SU-DHL-6 (cell line): ENCODE data around the gene CHFR.
"Not testable (repeated sequence)": the region's sequence is repeated elsewhere in the genome, so short reads cannot be mapped to it uniquely, and the experiment has no call there.

ENCODE experiments used
- H2AFZ ChIP-seq: fragments of 200-600 bp; sonication (generic); 2 replicates; pipeline ENCODE4 v1.6.1; 2014; ENCODE audit warnings: low read depth, mild to moderate bottlenecking, moderate library complexity, mixed read lengths, antibody characterized with exemption, low read length; ENCODE audit not compliant: severe bottlenecking
- H3F3A ChIP-seq: fragments of 200-600 bp; shearing (Covaris generic); 2 replicates; pipeline ENCODE4 v1.6.0; 2016; ENCODE audit warnings: antibody characterized with exemption, mild to moderate bottlenecking; ENCODE audit not compliant: insufficient read depth
- H3K27ac ChIP-seq: fragments of 200-600 bp; sonication (generic); 2 replicates; pipeline ENCODE4 v1.5.1; 2016; ENCODE audit warnings: low read depth, mild to moderate bottlenecking, low read length, moderate library complexity, mixed read lengths
- H3K27me3 ChIP-seq: fragments of 200-600 bp; sonication (generic), shearing (Covaris generic); 2 replicates; pipeline ENCODE4 v1.6.0; 2014; ENCODE audit warnings: mild to moderate bottlenecking, low read length
- H3K36me3 ChIP-seq: fragments of 200-600 bp; sonication (generic); 2 replicates; pipeline ENCODE4 v1.6.1; 2014; ENCODE audit warnings: mild to moderate bottlenecking, low read length, mixed read lengths
- H3K4me2 ChIP-seq: fragments of 300-600, 200-600 bp; shearing (Covaris generic), sonication (generic); 2 replicates; pipeline ENCODE4 v1.6.0; 2014; ENCODE audit warnings: low read length, low read depth, mild to moderate bottlenecking; ENCODE audit not compliant: poor library complexity, severe bottlenecking
- H3K4me3 ChIP-seq: fragments of 200-600 bp; sonication (generic); 2 replicates; pipeline ENCODE4 v1.5.1; 2014; ENCODE audit warnings: antibody characterized with exemption, low read length, mild to moderate bottlenecking, mixed read lengths; ENCODE audit not compliant: insufficient read depth, poor library complexity, severe bottlenecking
- H3K79me2 ChIP-seq: fragments of 200-600 bp; sonication (generic); 2 replicates; pipeline ENCODE4 v1.6.1; 2014; ENCODE audit warnings: mild to moderate bottlenecking, low read length, moderate library complexity; ENCODE audit not compliant: insufficient read depth
- H3K9ac ChIP-seq: fragments of 200-600 bp; sonication (generic); 2 replicates; pipeline ENCODE4 v1.7.0; 2014; ENCODE audit warnings: mild to moderate bottlenecking, low read length
- H3K9me2 ChIP-seq: fragments of 200-600 bp; sonication (generic); replicated peaks from 2 replicates; pipeline ENCODE4 v1.6.1; 2014; ENCODE audit warnings: low read length; ENCODE audit not compliant: insufficient read depth
- H3K9me3 ChIP-seq: fragments of 200-600 bp; sonication (generic); 2 replicates; pipeline ENCODE4 v1.6.1; 2014; ENCODE audit warnings: low read length, mixed read lengths; ENCODE audit not compliant: insufficient read depth
- H4K20me1 ChIP-seq: fragments of 200-600 bp; sonication (generic); 2 replicates; pipeline ENCODE4 v1.6.1; 2014; ENCODE audit warnings: low read depth, mild to moderate bottlenecking, antibody characterized with exemption, low read length, moderate library complexity, mixed read lengths
- EZH2phosphoT487 ChIP-seq: fragments of 200-600 bp; sonication (generic), shearing (Covaris generic); conservative IDR thresholded peaks from 2 replicates; pipeline ENCODE4 v1.6.1; 2018; ENCODE audit warnings: mild to moderate bottlenecking, antibody characterized with exemption, low read length, moderate library complexity, mixed read lengths
- TF ChIP-seq, protein P1 (sequence below): fragments of 200-600 bp; sonication (generic); IDR thresholded peaks from one replicate; pipeline ENCODE4 v1.5.1; 2017; ENCODE audit warnings: antibody characterized with exemption, mild to moderate bottlenecking, low read length, moderate library complexity; ENCODE audit not compliant: insufficient read depth, poor library complexity, severe bottlenecking

The CHFR gene

DNA sequence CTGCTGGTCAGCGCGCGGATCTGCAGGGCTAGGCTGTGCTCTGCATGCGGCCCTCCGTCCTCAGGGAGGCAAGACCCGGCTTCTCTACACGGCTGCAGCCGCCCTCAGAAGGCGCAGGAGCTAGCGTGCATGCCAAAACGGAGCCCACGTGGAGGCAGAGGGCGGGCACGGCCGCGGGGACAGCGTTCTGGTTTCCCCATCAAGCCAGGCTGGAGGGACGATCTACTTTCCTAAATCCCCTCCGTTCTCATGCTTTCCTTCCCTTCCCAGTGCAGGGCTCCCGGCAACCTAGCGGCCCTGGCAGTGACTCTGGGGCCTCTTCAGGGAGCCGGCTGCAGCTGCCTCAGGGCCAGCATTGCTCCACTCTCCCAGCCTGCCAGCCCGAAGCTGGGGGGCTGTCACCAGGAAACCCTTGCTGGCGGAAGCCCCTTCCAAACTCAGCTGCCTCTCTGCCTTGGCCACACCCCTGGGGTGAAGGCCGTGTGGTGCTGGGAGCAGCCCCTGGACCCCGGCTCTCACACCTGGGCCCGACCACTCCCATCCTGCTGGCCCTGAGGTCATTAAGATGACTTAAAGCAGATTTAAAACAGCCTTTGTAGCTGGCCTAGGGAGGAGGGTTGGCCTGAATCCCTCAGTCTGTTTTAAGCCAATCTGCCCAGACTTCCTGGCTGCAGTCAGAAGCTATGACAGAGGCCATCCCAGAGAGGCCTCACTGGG is 49.6 kb downstream of the CHFR start:
- Histone ChIP-seq H4K20me1 (no peaks in the 10 kb centered on the region), H3K79me2 (no peaks in the 10 kb centered on the region), H3K9me2 (no peaks in the 10 kb centered on the region), H3K27me3 (no peaks in the 10 kb centered on the region), H3K9me3 (no peaks in the 10 kb centered on the region), H3K9ac (no peak overlapping the region), H3K4me2 (no peak overlapping the region), H3K27ac (no peak overlapping the region), H3K36me3 (no peaks in the 10 kb centered on the region), H3F3A (no peaks in the 10 kb centered on the region), H2AFZ (no peak overlapping the region), H3K4me3 (no peak overlapping the region)
- TF ChIP-seq EZH2phosphoT487: no peak
- TF ChIP-seq, protein P1, sequence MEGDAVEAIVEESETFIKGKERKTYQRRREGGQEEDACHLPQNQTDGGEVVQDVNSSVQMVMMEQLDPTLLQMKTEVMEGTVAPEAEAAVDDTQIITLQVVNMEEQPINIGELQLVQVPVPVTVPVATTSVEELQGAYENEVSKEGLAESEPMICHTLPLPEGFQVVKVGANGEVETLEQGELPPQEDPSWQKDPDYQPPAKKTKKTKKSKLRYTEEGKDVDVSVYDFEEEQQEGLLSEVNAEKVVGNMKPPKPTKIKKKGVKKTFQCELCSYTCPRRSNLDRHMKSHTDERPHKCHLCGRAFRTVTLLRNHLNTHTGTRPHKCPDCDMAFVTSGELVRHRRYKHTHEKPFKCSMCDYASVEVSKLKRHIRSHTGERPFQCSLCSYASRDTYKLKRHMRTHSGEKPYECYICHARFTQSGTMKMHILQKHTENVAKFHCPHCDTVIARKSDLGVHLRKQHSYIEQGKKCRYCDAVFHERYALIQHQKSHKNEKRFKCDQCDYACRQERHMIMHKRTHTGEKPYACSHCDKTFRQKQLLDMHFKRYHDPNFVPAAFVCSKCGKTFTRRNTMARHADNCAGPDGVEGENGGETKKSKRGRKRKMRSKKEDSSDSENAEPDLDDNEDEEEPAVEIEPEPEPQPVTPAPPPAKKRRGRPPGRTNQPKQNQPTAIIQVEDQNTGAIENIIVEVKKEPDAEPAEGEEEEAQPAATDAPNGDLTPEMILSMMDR: no peak

DNA sequence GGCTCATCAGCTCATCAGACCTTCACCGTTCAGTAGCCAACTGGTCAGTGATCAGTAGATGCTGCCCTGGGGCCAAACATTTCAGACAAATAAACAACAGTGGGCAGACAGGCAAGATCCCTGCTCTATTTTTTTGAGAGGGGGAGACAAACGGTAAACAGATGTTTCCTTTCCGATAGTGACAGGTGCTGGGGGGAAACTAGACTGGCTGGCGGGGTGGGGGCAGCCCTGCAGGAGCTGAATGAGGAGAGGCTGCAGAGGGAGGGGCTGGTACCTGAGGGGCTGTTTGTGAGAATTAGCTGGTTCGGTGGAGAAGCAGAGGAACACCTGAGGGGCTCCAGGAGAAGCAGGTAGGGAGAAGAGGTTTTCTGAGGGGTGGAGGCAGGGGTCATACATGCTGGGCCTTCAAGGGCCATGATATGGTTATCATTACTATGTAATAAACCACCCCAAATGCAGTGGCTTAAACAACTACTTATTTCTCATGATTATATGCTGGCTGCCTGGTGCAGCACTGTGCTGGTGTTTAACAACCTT is 50.5 kb downstream of the CHFR start:
- Histone ChIP-seq H3K9me3 (no peaks in the 10 kb centered on the region), H3K4me3 (no peak overlapping the region), H3K27ac (no peak overlapping the region), H3K79me2 (no peaks in the 10 kb centered on the region), H4K20me1 (no peaks in the 10 kb centered on the region), H3K9ac (no peak overlapping the region), H3K36me3 (no peaks in the 10 kb centered on the region), H3K27me3 (no peaks in the 10 kb centered on the region), H2AFZ (no peak overlapping the region), H3F3A (no peaks in the 10 kb centered on the region), H3K9me2 (no peaks in the 10 kb centered on the region), H3K4me2 (no peak overlapping the region)
- TF ChIP-seq, protein P1: no peak
- no peak for TF ChIP-seq EZH2phosphoT487

DNA sequence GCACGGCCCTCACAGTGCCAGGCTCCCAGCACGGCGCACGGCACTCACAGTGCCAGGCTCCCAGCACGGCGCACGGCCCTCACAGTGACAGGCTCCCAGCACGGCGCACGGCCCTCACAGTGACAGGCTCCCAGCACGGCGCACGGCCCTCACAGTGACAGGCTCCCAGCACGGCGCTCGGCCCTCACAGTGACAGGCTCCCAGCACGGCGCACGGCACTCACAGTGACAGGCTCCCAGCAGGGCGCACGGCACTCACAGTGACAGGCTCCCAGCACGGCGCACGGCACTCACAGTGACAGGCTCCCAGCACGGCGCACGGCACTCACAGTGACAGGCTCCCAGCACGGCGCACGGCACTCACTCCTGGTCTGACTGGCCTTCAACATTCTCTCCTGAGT is 51.2 kb downstream of the CHFR start:
- not testable (repeated sequence) for H3F3A ChIP-seq, H3K79me2 ChIP-seq, H3K4me3 ChIP-seq, H2AFZ ChIP-seq, H3K9ac ChIP-seq, H3K4me2 ChIP-seq, H3K36me3 ChIP-seq, H4K20me1 ChIP-seq, H3K9me3 ChIP-seq, H3K9me2 ChIP-seq, H3K27me3 ChIP-seq, H3K27ac ChIP-seq
